Right ventricle myocardium superior (tissue), 1 donor: Measurements from ENCODE around the gene APOB. TPM values are rescaled to one million over a fixed set of nuclear protein-coding genes. Genes with fewer than 3 reads are reported as not detected.

Experiments
- ATAC-seq: fragments of 200-7000 bp; cut with Tn5 transposase; one replicate; pipeline ENCODE4 v1.9.1; 2020; ENCODE audit warnings: mild to moderate bottlenecking; ENCODE audit not compliant: poor library complexity
- DNase-seq: peaks from one replicate; pipeline ENCODE4 v3.0.0-alpha.2; 2020
- intact Hi-C: fragments of 100-400 bp; cut with DNase I; formaldehyde crosslinking; loops from one replicate; pipeline ENCODE4 v1.11.2; 2022
- total RNA-seq: library from RNA; stranded (reverse); fragmentation: NEBNext Ultra II Directional; extraction: Animal tissue kit (Norgen Biotek cat#: 25700); gene quantifications from one replicate; pipeline ENCODE4 v1.2.1, GENCODE V29; 2021
- donor health status: DM: no; HTN: yes; CAD: no; lungs with severe emphysema.

Gene APOB
- total RNA-seq, 1 donor from 2014 or later: 8.5 TPM

GRCh38 chr2:21009662-21010225, 34.1 kb downstream of the APOB start:
- intact Hi-C loops: no loop called here
- no peak for ATAC-seq
- DNase-seq: no peak

GRCh38 chr2:21008790-21009661, 34.8 kb downstream of the APOB start:
- ATAC-seq (no peak), DNase-seq (no peak)
- intact Hi-C loops: no loop called here

GRCh38 chr2:21008014-21008789, 35.7 kb downstream of the APOB start:
- ATAC-seq (no peak), DNase-seq (no peak)
- intact Hi-C loops: no loop called here

- intact Hi-C loops: no loop called here
- ATAC-seq: no peak
- no peak for DNase-seq
These were observed 36.5 kb downstream of the APOB start for GRCh38 chr2:21007129-21008013.

- intact Hi-C loops: no loop called here
- DNase-seq (no peak), ATAC-seq (no peak)
These were observed 37.3 kb downstream of the APOB start for GRCh38 chr2:21006423-21007128.

- ATAC-seq (no peak), DNase-seq (no peak)
These were observed 38.0 kb downstream of the APOB start for GRCh38 chr2:21005700-21006422.

GRCh38 chr2:21005111-21005699, 38.7 kb downstream of the APOB start:
- DNase-seq (no peak), ATAC-seq (no peak)
- intact Hi-C loops: no loop called here

More at GRCh38 chr2:21005700-21006422, 38.0 kb downstream of the APOB start:
- intact Hi-C loops: no loop called here

- ATAC-seq (no peak), DNase-seq (no peak)
- intact Hi-C loops: no loop called here
These were observed 39.7 kb downstream of the APOB start for GRCh38 chr2:21004181-21004572.

- no peak for DNase-seq
- no peak for ATAC-seq
- intact Hi-C loops: no loop called here
These were observed 40.2 kb downstream of the APOB start for GRCh38 chr2:21003572-21004180.

GRCh38 chr2:21002814-21003192, 41.1 kb downstream of the APOB start:
- no peak for DNase-seq
- intact Hi-C loops: no loop called here
- ATAC-seq: no peak

- DNase-seq: no peak
- intact Hi-C loops: no loop called here
- ATAC-seq: no peak
These were observed 41.7 kb downstream of the APOB start for GRCh38 chr2:21001988-21002813.

GRCh38 chr2:21001225-21001946, 42.5 kb downstream of the APOB start:
- DNase-seq (no peak), ATAC-seq (no peak)
- intact Hi-C loops: no loop called here

- ATAC-seq (no peak), DNase-seq (no peak)
- intact Hi-C loops: no loop called here
These were observed 43.8 kb downstream of the APOB start for GRCh38 chr2:20999906-21000645.

- no peak for DNase-seq
- intact Hi-C loops: no loop called here
- ATAC-seq: no peak
These were observed 44.6 kb downstream of the APOB start for GRCh38 chr2:20998972-20999905.
